Common myeloid progenitor, CD34-positive (primary cell): ENCODE measurements around the gene TIMM50.
A peak's percentile ranks its signal among the peaks of the same experiment; 100 is the strongest.

ENCODE experiments used
- CTCF ChIA-PET: fragments of 350-600 bp; sonication (Branson Sonifier 250); formaldehyde crosslinking; loops from one replicate; lab custom pipeline; 2021; ENCODE audit warnings: antibody characterized with exemption; lab: Charles Lee
- POLR2A ChIA-PET: fragments of 350-600 bp; sonication (Branson Sonifier 250); formaldehyde crosslinking; loops from one replicate; lab custom pipeline; 2021; ENCODE audit warnings: antibody characterized with exemption; lab: Charles Lee
- DNase-seq, 3 donors: peaks; one replicate each; pipeline versions ENCODE4 v3.0.0 to v3.0.0-alpha.2; 2013
- H3K27ac ChIP-seq, 2 experiments: 1 replicate in 1 of 2; 2 replicates in 1 of 2; pipeline ENCODE4 v1.7.0; 2013; ENCODE audit warnings: inconsistent platforms in 2 of 2, low read length in 2 of 2, mild to moderate bottlenecking in 2 of 2, low read depth in 1 of 2, moderate library complexity in 1 of 2; ENCODE audit not compliant: severe bottlenecking in 2 of 2, insufficient read depth in 1 of 2, poor library complexity in 1 of 2
- H3K27me3 ChIP-seq, 5 experiments: replicated peaks in 2 of 5; 1 replicate in 3 of 5; 2 replicates in 2 of 5; pipeline versions ENCODE4 v1.6.1 to v1.7.0; 2013; ENCODE audit warnings: low read length in 4 of 5, mild to moderate bottlenecking in 2 of 5, moderate library complexity in 2 of 5, inconsistent platforms in 1 of 5; ENCODE audit not compliant: insufficient read depth in 5 of 5, control insufficient read depth in 4 of 5
- H3K36me3 ChIP-seq, 4 experiments: 1 replicate in 2 of 4; 2 replicates in 2 of 4; pipeline versions ENCODE4 v1.6.1 to v1.7.0; 2013; ENCODE audit warnings: low read length in 3 of 4, control low read depth in 1 of 4, mild to moderate bottlenecking in 1 of 4; ENCODE audit not compliant: control insufficient read depth in 4 of 4, insufficient read depth in 4 of 4
- H3K4me1 ChIP-seq, 4 experiments: 1 replicate in 3 of 4; 2 replicates in 1 of 4; pipeline versions ENCODE4 v1.6.1 to v1.7.1; 2013; ENCODE audit warnings: low read length in 3 of 4, mild to moderate bottlenecking in 3 of 4, control low read depth in 1 of 4, inconsistent platforms in 1 of 4, moderate library complexity in 1 of 4; ENCODE audit not compliant: control insufficient read depth in 4 of 4, insufficient read depth in 4 of 4; ENCODE audit errors: control extremely low read depth in 1 of 4
- H3K4me3 ChIP-seq, 7 experiments: 1 replicate in 4 of 7; 2 replicates in 3 of 7; pipeline versions ENCODE4 v1.5.1 to v1.7.0; 2013; ENCODE audit warnings: mild to moderate bottlenecking in 7 of 7, low read length in 6 of 7, moderate library complexity in 6 of 7, inconsistent platforms in 2 of 7, low read depth in 2 of 7, control low read depth in 1 of 7; ENCODE audit not compliant: insufficient read depth in 4 of 7, control insufficient read depth in 1 of 7; ENCODE audit errors: extremely low read depth in 1 of 7
- H3K9me3 ChIP-seq, 5 experiments: 1 replicate in 4 of 5; 2 replicates in 1 of 5; pipeline versions ENCODE4 v1.6.1 to v1.7.1; 2013; ENCODE audit warnings: low read length in 4 of 5, mild to moderate bottlenecking in 2 of 5, inconsistent platforms in 1 of 5, low read depth in 1 of 5, moderate library complexity in 1 of 5; ENCODE audit not compliant: control insufficient read depth in 4 of 5, insufficient read depth in 2 of 5; ENCODE audit errors: control extremely low read depth in 1 of 5
- WGBS: methylation state at CpG from one replicate; pipeline ENCODE4 v1.1.5; 2013; ENCODE audit not compliant: insufficient coverage; 5-methylcytosine and 5-hydroxymethylcytosine counted together

TIMM50 gene

DNA sequence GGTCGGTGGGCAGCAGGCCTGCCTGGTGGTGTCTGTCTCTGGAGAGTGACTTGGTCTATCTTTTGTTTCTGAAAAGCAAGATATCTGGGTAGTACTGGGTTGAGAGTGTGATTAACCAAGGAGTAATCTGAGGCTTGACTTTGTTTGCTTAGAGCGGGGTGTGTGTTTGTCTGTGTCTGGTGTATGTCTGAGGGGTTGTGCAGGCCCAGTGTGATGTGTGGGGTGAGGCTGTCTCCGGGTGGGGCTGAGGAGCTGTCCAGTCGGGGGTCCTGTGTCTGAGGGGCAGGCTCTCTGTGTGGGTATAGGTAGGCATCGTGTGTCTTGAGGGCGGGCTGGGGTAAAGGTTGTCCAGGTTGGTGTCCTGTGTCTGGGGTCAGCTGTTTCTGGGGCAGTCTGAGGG, 11.1 kb upstream of the TIMM50 start:
- no peaks in the 10 kb centered on the region for H3K27me3 ChIP-seq
- CTCF ChIA-PET, result interaction anchor here (1.1 to 1.4 kb wide), 3 partner anchors 24 to 70 kb away, joined by 3 to 4 read pairs (median 3); partner anchors contain the start of genes EID2 and SUPT5H
- 93% methylated on average over 3 of the region's 6 CpGs for WGBS
- POLR2A ChIA-PET, result no interaction called here
- no peaks in the 10 kb centered on the region for H3K4me1 ChIP-seq
- H3K27ac ChIP-seq, result no peak overlapping the region
- no peak overlapping the region for H3K4me3 ChIP-seq
- H3K9me3 ChIP-seq, result no peaks in the 10 kb centered on the region
- no peak for DNase-seq
- H3K36me3 ChIP-seq, result peaks cover 24 to 96% (median 82%) of the 10 kb centered on the region in 4 experiments

DNA sequence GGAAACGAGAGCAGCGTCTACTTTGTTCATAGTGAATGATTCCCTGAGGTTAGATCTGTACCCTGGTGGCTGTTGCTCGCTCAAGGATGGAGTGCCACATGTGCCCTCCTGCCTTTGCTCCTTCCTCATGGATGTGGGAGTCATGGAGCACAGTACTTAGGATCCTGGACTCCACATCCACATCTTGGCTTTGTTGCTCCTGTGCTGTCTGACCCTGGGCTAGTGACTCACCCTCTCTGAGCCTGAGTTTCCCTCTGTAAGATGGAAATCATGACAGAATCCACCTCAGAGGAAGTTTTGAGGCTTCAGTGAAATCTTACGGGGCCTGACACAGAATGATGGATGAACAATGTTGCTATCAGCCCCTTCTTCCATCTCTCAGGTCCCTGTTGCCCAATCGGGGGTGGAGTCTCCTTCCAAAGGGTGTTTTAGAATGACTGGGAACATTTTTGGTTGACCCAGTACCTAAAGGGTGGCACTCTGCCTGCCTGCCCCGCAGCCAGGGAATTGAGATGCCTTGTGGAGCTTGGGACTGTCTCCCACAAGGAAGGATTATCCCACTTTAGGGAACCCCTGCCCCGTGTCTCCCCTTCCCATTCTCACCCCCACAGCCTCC, 9.8 kb upstream of the TIMM50 start:
- ChIA-PET POLR2A (interaction anchor here (0.6 kb wide), 1 partner anchor 1832 kb away, joined by 4 read pairs; no protein-coding TSS in a partner anchor), CTCF (no interaction called here)
- DNase-seq, result no peak
- no peak overlapping the region for H3K4me3 ChIP-seq
- H3K9me3 ChIP-seq, result no peaks in the 10 kb centered on the region
- H3K4me1 ChIP-seq, result no peaks in the 10 kb centered on the region
- H3K27me3 ChIP-seq, result no peaks in the 10 kb centered on the region
- peaks cover 20 to 93% (median 78%) of the 10 kb centered on the region in 4 experiments for H3K36me3 ChIP-seq
- H3K27ac ChIP-seq, result no peak overlapping the region
- WGBS, result 99% methylated on average over 6 of the region's 7 CpGs

DNA sequence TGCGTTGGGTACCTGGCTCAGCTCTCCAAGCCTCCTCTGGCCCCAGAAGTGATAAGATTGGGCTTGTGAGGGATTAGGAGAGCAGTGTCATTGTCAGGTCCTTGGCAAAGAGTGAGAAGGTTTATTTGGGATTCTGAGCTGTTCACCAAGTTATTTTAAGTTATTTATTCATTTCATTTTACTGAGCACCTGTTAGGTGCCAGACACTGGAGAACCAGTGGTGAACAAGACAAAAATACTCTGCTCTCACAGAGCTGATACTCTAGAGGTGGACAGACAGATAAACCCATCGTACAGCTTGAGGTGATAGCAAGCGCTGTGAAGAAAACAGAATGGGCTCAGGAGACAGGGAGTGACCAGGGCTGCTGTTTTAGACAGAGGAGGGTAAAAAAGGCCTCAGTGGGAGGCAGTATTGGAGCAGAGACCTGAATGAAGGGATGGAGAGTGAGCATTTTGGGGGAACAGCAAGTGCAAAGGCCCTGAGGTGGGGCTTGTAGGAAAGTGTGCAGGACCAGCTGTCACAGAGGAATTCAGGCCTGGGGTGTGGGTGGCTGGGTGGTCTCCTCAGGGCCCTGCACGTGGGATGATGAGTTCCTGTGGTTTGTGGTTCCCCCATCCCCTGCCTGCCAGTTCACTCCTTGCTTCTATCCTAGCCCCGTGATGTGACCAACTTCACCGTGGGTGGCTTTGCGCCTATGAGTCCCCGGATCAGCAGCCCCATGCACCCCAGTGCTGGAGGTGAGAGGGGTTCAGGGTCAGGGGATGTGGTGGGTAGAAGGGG, 8.7 kb upstream of the TIMM50 start:
- no peak for DNase-seq
- Histone ChIP-seq H3K9me3 (no peaks in the 10 kb centered on the region), H3K4me3 (no peak overlapping the region), H3K27me3 (no peaks in the 10 kb centered on the region), H3K27ac (no peak overlapping the region), H3K36me3 (peaks cover 21 to 94% (median 81%) of the 10 kb centered on the region in 4 experiments), H3K4me1 (no peaks in the 10 kb centered on the region)
- CTCF ChIA-PET, result interaction anchor here (1.2 kb wide), 1 partner anchor 61 kb away, joined by 14 read pairs; the partner anchor contains the start of gene EID2B
- 90% methylated on average over 6 of the region's 8 CpGs for WGBS
- POLR2A ChIA-PET, result no interaction called here

DNA sequence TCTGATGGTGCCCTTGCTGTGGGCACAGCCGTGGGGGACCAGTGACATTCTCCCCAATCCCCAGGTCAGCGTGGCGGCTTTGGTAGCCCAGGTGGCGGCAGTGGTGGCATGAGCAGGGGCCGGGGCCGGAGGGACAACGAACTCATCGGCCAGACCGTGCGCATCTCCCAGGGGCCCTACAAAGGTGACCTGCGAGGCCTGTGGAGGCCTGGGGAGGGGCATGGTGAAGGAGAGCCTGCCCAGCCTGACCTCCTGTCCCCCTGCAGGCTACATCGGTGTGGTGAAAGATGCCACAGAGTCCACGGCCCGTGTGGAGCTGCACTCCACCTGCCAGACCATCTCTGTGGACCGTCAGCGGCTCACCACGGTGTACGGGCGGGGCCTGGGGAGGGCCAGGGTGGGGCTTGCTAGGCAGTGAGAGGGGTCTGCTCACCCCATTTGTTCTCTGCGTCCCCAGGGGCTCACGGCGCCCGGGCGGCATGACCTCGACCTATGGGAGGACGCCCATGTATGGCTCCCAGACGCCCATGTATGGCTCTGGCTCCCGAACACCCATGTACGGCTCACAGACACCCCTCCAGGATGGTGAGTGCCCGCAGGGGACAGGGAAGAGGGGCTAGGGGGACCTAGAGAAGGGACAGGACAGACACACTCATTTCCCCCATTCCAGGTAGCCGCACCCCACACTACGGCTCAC, 7.7 kb upstream of the TIMM50 start:
- peaks cover 19 to 86% (median 74%) of the 10 kb centered on the region in 4 experiments for H3K36me3 ChIP-seq
- no peaks in the 10 kb centered on the region for H3K27me3 ChIP-seq
- no peaks in the 10 kb centered on the region for H3K9me3 ChIP-seq
- no peak overlapping the region for H3K4me3 ChIP-seq
- no peaks in the 10 kb centered on the region for H3K4me1 ChIP-seq
- no peak overlapping the region for H3K27ac ChIP-seq
- CTCF ChIA-PET, result interaction anchor here (1.2 to 1.5 kb wide), 3 partner anchors 13 to 75 kb away, joined by 3 read pairs; no protein-coding TSS in a partner anchor
- 95% methylated on average over 22 of the region's 32 CpGs for WGBS
- POLR2A ChIA-PET, result no interaction called here
- no peak for DNase-seq

DNA sequence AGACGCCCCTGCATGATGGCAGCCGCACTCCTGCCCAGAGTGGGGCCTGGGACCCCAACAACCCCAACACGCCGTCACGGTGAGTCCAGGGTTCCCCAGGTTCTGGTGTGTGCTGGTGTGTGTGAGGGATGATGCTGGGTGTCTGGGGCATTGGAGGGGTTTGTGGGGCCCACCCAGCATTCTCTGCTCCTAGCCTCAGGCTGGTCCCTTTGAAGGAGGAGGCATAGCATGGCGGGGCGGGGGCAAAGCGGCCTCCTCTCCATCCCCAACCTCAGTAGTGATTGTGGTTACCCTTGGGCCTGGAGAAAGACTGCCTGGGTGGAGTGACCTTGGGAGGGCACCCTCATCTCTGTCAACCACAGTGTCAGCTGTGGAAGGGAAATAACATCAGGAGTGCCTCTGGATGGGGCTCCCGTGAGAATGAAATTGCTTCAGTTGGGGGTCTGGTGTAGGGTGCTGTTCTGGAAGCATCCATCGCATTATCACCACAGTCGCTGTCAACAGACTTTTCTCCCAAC, 7.1 kb upstream of the TIMM50 start:
- H3K27ac ChIP-seq, result no peak overlapping the region
- H3K4me1 ChIP-seq, result no peaks in the 10 kb centered on the region
- H3K9me3 ChIP-seq, result no peaks in the 10 kb centered on the region
- H3K36me3 ChIP-seq, result peaks cover 19 to 80% (median 68%) of the 10 kb centered on the region in 4 experiments
- no peak overlapping the region for H3K4me3 ChIP-seq
- no peaks in the 10 kb centered on the region for H3K27me3 ChIP-seq
- WGBS, result 100% methylated on average over 4 of the region's 11 CpGs
- POLR2A ChIA-PET, result interaction anchor here (0.6 to 1.2 kb wide), 2 partner anchors 18 to 59 kb away, joined by 4 to 7 read pairs; partner anchors contain the start of gene EID2B
- CTCF ChIA-PET, result interaction anchor here (1.2 to 5.2 kb wide), 6 partner anchors 10 to 75 kb away, joined by 3 to 46 read pairs (median 4); partner anchors contain the start of gene EID2B
- DNase-seq, result no peak

DNA sequence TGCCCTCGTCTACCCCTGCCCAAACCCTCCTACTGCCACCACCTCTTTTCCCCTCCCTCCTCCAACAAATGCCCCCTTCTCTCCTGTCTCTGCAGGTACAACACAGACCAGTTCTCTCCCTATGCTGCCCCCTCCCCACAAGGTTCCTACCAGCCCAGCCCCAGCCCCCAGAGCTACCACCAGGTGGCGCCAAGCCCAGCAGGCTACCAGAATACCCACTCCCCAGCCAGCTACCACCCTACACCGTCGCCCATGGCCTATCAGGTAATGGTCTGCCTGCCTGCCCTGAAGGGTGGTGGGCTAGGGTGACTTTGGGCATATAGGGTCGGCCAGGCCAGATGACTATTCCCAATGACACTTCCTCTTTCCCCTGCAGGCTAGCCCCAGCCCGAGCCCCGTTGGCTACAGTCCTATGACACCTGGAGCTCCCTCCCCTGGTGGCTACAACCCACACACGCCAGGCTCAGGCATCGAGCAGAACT, 6.5 kb upstream of the TIMM50 start:
- H3K9me3 ChIP-seq, result no peaks in the 10 kb centered on the region
- DNase-seq, result peak; percentile 62 to 77 (median 72)
- no peak overlapping the region for H3K27ac ChIP-seq
- H3K4me1 ChIP-seq, result no peaks in the 10 kb centered on the region
- WGBS, result 71% methylated on average over 6 of the region's 9 CpGs
- peaks cover 17 to 74% (median 61%) of the 10 kb centered on the region in 4 experiments for H3K36me3 ChIP-seq
- H3K27me3 ChIP-seq, result no peaks in the 10 kb centered on the region
- CTCF ChIA-PET, result interaction anchor here (0.9 to 5.2 kb wide), 17 partner anchors 10 to 322 kb away, joined by 3 to 46 read pairs (median 4); partner anchors contain the start of gene EID2B
- POLR2A ChIA-PET, result interaction anchor here (0.6 to 1.2 kb wide), 3 partner anchors 17 to 58 kb away, joined by 4 to 7 read pairs (median 4); partner anchors contain the start of genes EID2B and SELENOV
- no peak overlapping the region for H3K4me3 ChIP-seq
